HG03575 (cell line): ENCODE data around the gene GRM7.

Experiments
- ATAC-seq: cut with Tn5 transposase; IDR thresholded peaks from one replicate; pipeline ENCODE4 v1.9.1; 2021; ENCODE audit not compliant: unreplicated experiment, insufficient number of reproducible peaks, low FRiP score; ENCODE audit errors: extremely low read depth

Gene GRM7

GRCh38 chr3:7710284-7710683 is 849.4 kb downstream of the GRM7 start:
- no peak for ATAC-seq

GRCh38 chr3:7713724-7714123 is 852.8 kb downstream of the GRM7 start:
- ATAC-seq = no peak

GRCh38 chr3:7720649-7721297 is 859.9 kb downstream of the GRM7 start:
- no peak for ATAC-seq

GRCh38 chr3:7721869-7722268 is 861.0 kb downstream of the GRM7 start:
- no peak for ATAC-seq

- ATAC-seq = no peak
Observed at GRCh38 chr3:7728566-7729519, 867.9 kb downstream of the GRM7 start.

- no peak for ATAC-seq
Observed at GRCh38 chr3:7733933-7734332, 873.0 kb downstream of the GRM7 start.

- no peak for ATAC-seq
Observed at GRCh38 chr3:7734456-7734855, 873.5 kb downstream of the GRM7 start.

- ATAC-seq = no peak
Observed at GRCh38 chr3:7737263-7737662, 876.3 kb downstream of the GRM7 start.

- ATAC-seq = no peak
Observed at GRCh38 chr3:7739754-7740153, 878.8 kb downstream of the GRM7 start.

GRCh38 chr3:7740458-7740857 is 879.5 kb downstream of the GRM7 start:
- no peak for ATAC-seq

- no peak for ATAC-seq
Observed at GRCh38 chr3:7744850-7745249, 883.9 kb downstream of the GRM7 start.

GRCh38 chr3:7745711-7746110 is 884.8 kb downstream of the GRM7 start:
- ATAC-seq = no peak

GRCh38 chr3:7749931-7750695 is 889.2 kb downstream of the GRM7 start:
- ATAC-seq = no peak

GRCh38 chr3:7752005-7752404 is 891.1 kb downstream of the GRM7 start:
- no peak for ATAC-seq

- ATAC-seq = no peak
Observed at GRCh38 chr3:7754653-7755441, 893.9 kb downstream of the GRM7 start.

GRCh38 chr3:7759630-7760029 is 898.7 kb downstream of the GRM7 start:
- ATAC-seq = no peak

GRCh38 chr3:7760718-7761117 is 899.8 kb downstream of the GRM7 start:
- ATAC-seq = no peak

- ATAC-seq = no peak
Observed at GRCh38 chr3:7764115-7764514, 903.2 kb downstream of the GRM7 start.

- ATAC-seq = no peak
Observed at GRCh38 chr3:7766530-7766929, 905.6 kb downstream of the GRM7 start.
